B cell (primary cell): ENCODE data around the gene CATSPERD. TPM values are rescaled to one million over a fixed set of nuclear protein-coding genes. Genes with fewer than 3 reads are reported as not detected.

Experiments
- ATAC-seq: fragments of 200-7000 bp; cut with Tn5 transposase; one replicate; pipeline ENCODE4 v1.10.0; 2021; ENCODE audit warnings: low read depth, mild to moderate bottlenecking, moderate number of reproducible peaks, moderate library complexity
- CTCF ChIA-PET: fragments of 350-600 bp; sonication (Branson Sonifier 250); formaldehyde crosslinking; loops from one replicate; lab custom pipeline; 2021; ENCODE audit warnings: antibody characterized with exemption, inconsistent platforms; lab: Charles Lee
- POLR2A ChIA-PET: fragments of 350-600 bp; sonication (Branson Sonifier 250); formaldehyde crosslinking; loops from one replicate; lab custom pipeline; 2021; ENCODE audit warnings: antibody characterized with exemption; lab: Charles Lee
- DNase-seq: peaks from one replicate; pipeline ENCODE4 v3.0.0; 2013
- H2AFZ ChIP-seq: 2 replicates; pipeline ENCODE4 v1.6.1; 2012; ENCODE audit warnings: mild to moderate bottlenecking, low read depth, low read length; ENCODE audit not compliant: insufficient read depth, poor library complexity, severe bottlenecking
- H3K27ac ChIP-seq, 2 donors: 1 replicate in 1 of 2; 2 replicates in 1 of 2; pipeline ENCODE4 v1.5.1; 2012 to 2013; ENCODE audit warnings: low read length in 2 of 2, mild to moderate bottlenecking in 2 of 2, moderate library complexity in 1 of 2
- H3K27me3 ChIP-seq, 4 experiments: fragments of 200-600 bp in 1 of 4; sonication (generic) in 1 of 4; replicated peaks in 1 of 4; 1 replicate in 2 of 4; 2 replicates in 2 of 4; pipeline versions ENCODE4 v1.6.1 to v1.7.0; 2013 to 2016; ENCODE audit warnings: low read length in 3 of 4, mild to moderate bottlenecking in 2 of 4, mixed read lengths in 1 of 4, moderate library complexity in 1 of 4; ENCODE audit not compliant: insufficient read depth in 4 of 4, control insufficient read depth in 3 of 4; ENCODE audit errors: control extremely low read depth in 1 of 4
- H3K36me3 ChIP-seq, 2 experiments: replicated peaks in 1 of 2; 1 replicate in 1 of 2; 2 replicates in 1 of 2; pipeline versions ENCODE4 v1.6.1 to v1.7.1; 2013; ENCODE audit warnings: low read length in 1 of 2; ENCODE audit not compliant: insufficient read depth in 2 of 2, control insufficient read depth in 1 of 2; ENCODE audit errors: control extremely low read depth in 1 of 2, extremely low read depth in 1 of 2
- H3K4me1 ChIP-seq, 2 donors: fragments of 200-600 bp in 1 of 2; sonication (generic) in 1 of 2; 1 replicate in 1 of 2; 2 replicates in 1 of 2; pipeline versions ENCODE4 v1.5.1 to v1.6.1; 2013 to 2017; ENCODE audit warnings: low read length in 2 of 2; ENCODE audit not compliant: control insufficient read depth in 2 of 2, insufficient read depth in 2 of 2
- H3K4me2 ChIP-seq: replicated peaks from 2 replicates; pipeline ENCODE3; 2012; ENCODE audit warnings: mild to moderate bottlenecking, low read depth, low read length; ENCODE audit not compliant: poor library complexity, severe bottlenecking
- H3K4me3 ChIP-seq, 5 experiments: fragments of 200-600 bp in 1 of 5; sonication (generic) in 1 of 5; 1 replicate in 3 of 5; 2 replicates in 2 of 5; pipeline versions ENCODE4 v1.5.1 to v1.7.0; 2011 to 2016; ENCODE audit warnings: low read length in 4 of 5, mild to moderate bottlenecking in 4 of 5, low read depth in 2 of 5, control low read depth in 1 of 5, moderate library complexity in 1 of 5; ENCODE audit not compliant: insufficient read depth in 1 of 5; ENCODE audit errors: control extremely low read depth in 1 of 5, extremely low read depth in 1 of 5
- H3K79me2 ChIP-seq: fragments of 200-600 bp; sonication (generic); one replicate; pipeline ENCODE4 v1.6.0; 2016; ENCODE audit warnings: low read length; ENCODE audit not compliant: control insufficient read depth, insufficient read depth
- H3K9ac ChIP-seq: fragments of 200-600 bp; sonication (generic); 2 replicates; pipeline ENCODE4 v1.6.1; 2017; ENCODE audit warnings: mild to moderate bottlenecking, low read length, moderate library complexity
- H3K9me3 ChIP-seq, 3 donors: one replicate each; pipeline versions ENCODE4 v1.6.1 to v1.7.1; 2013; ENCODE audit warnings: low read length in 2 of 3; ENCODE audit not compliant: control insufficient read depth in 2 of 3, insufficient read depth in 1 of 3; ENCODE audit errors: control extremely low read depth in 1 of 3
- H4K20me1 ChIP-seq: 2 replicates; pipeline ENCODE4 v1.6.0; 2012; ENCODE audit warnings: mild to moderate bottlenecking, low read length; ENCODE audit not compliant: insufficient read depth, control insufficient read depth, poor library complexity, severe bottlenecking
- H3K27ac Mint-ChIP-seq: one replicate; pipeline ENCODE4 v1.8.0; 2021; ENCODE audit warnings: mixed read lengths
- H3K27me3 Mint-ChIP-seq: one replicate; pipeline ENCODE4 v1.8.0; 2021; ENCODE audit warnings: mixed read lengths
- H3K4me1 Mint-ChIP-seq: one replicate; pipeline ENCODE4 v1.8.0; 2021; ENCODE audit warnings: mixed read lengths
- H3K4me3 Mint-ChIP-seq: one replicate; pipeline ENCODE4 v1.8.0; 2021; ENCODE audit warnings: mixed read lengths
- H3K9me3 Mint-ChIP-seq: one replicate; pipeline ENCODE4 v1.8.0; 2022; ENCODE audit warnings: mixed read lengths; ENCODE audit not compliant: insufficient read depth
- CTCF ChIP-seq: fragments of 200-600 bp; IDR thresholded peaks from one replicate; pipeline ENCODE4 v1.8.0; 2022; ENCODE audit warnings: antibody characterized with exemption, mild to moderate bottlenecking
- EZH2 ChIP-seq: IDR thresholded peaks from 2 replicates; pipeline ENCODE4 v1.6.1; 2012; ENCODE audit warnings: borderline replicate concordance, low read depth, mild to moderate bottlenecking, moderate library complexity, low read length; ENCODE audit not compliant: insufficient read depth, poor library complexity, severe bottlenecking
- WGBS: methylation state at CpG from one replicate; pipeline ENCODE4 v1.1.5; 2013; ENCODE audit warnings: missing lambda C conversion rate; ENCODE audit not compliant: insufficient coverage; 5-methylcytosine and 5-hydroxymethylcytosine counted together
- intact Hi-C: fragments of 100-400 bp; cut with micrococcal nuclease; formaldehyde crosslinking; loops from one replicate; pipeline ENCODE4 v1.10.0; 2022
- polyA minus RNA-seq: library from RNA; depleted of rRNA, polyadenylated mRNA; stranded (reverse); fragments of >200 nt; gene quantifications from 2 replicates; pipeline ENCODE4 v1.2.3, GENCODE V29; 2012
- polyA plus RNA-seq: library from polyadenylated mRNA; depleted of rRNA; stranded (reverse); fragments of >200 nt; gene quantifications from 2 replicates; pipeline ENCODE4 v1.2.3, GENCODE V29; 2012
- total RNA-seq, 2 donors: library from RNA; stranded (reverse); fragments of 120-200 nt in 1 of 2; gene quantifications; 1 replicate in 1 of 2; 2 replicates in 1 of 2; pipeline versions ENCODE4 v1.2.3 to v1.2.4, GENCODE V29; 2013 to 2022

CATSPERD gene
- total RNA-seq: not detected in 2 replicates
- not detected for total RNA-seq (2013)
- polyA plus RNA-seq: not detected in 2 replicates
- polyA minus RNA-seq: 0.07 TPM in 1 of 2 replicates, not detected in the other

- Histone ChIP-seq H3K4me2 (peak within 1 kb of the TSS; percentile 94), H3K36me3 (peaks cover 0 to 6% of the 10 kb centered on the region in 2 experiments), H3K9ac (peak within 1 kb of the TSS; percentile 92), H3K27me3 (no peaks in the 10 kb centered on the region), H3K4me3 (peak within 1 kb of the TSS; percentile 73 to 95 (median 91)), H3K4me1 (peaks cover 12 to 26% of the 10 kb centered on the region in 2 donors), H3K79me2 (peaks cover 40% of the 10 kb centered on the region), H3K27ac (peak within 1 kb of the TSS; percentile 87 to 98), H2AFZ (peak within 1 kb of the TSS; percentile 88), H3K9me3 (peaks cover 0 to 8% (median 0%) of the 10 kb centered on the region in 3 donors), H4K20me1 (peaks cover 21% of the 10 kb centered on the region)
- peak within 1 kb of the TSS; percentile 95 for H3K4me3 Mint-ChIP-seq
- intact Hi-C loops: loop anchor here (1.0 to 5.0 kb wide), 4 partner anchors 30 to 1802 kb away; partner anchors contain the start of genes MCOLN1, RPL36, SAFB and VMAC
- TF ChIP-seq EZH2: no peak
- TF ChIP-seq CTCF: peak; percentile 86
- under 1% methylated on average over 90 of the region's 90 CpGs for WGBS
- DNase-seq (peak; percentile 100), ATAC-seq (peak; percentile 86)
- peak within 1 kb of the TSS; percentile 99 for H3K27ac Mint-ChIP-seq
- ChIA-PET POLR2A (interaction anchor here (0.6 to 2.4 kb wide), 9 partner anchors 31 to 1790 kb away, joined by 4 to 10 read pairs (median 5); partner anchors contain the start of genes DPP9, RPL36, SAFB and SAFB2), CTCF (interaction anchor here (0.8 to 4.2 kb wide), 3 partner anchors 8 to 33 kb away, joined by 3 to 31 read pairs (median 10); partner anchors contain the start of gene RPL36)
- H3K27me3 Mint-ChIP-seq: peaks cover 3% of the 10 kb centered on the region
- H3K9me3 Mint-ChIP-seq: no peaks in the 10 kb centered on the region
- H3K4me1 Mint-ChIP-seq: peaks cover 27% of the 10 kb centered on the region
Measured at GRCh38 chr19:5719961-5720790, at the start of gene CATSPERD, which contains the start of gene LONP1. CATSPERD (plus strand) TSS chr19:5720637; CDS start chr19:5720738, 101 bp downstream. LONP1 (minus strand) TSS chr19:5720146; CDS start chr19:5720132, 14 bp downstream.
